Adrenal gland (tissue), 12 donors: Measurements from ENCODE around the gene FAM83C. TPM values are rescaled to one million over a fixed set of nuclear protein-coding genes. Genes with fewer than 3 reads are reported as not detected.
A peak's percentile ranks its signal among the peaks of the same experiment; 100 is the strongest.

Experiments used
- DNase-seq, 7 donors: peaks; one replicate each; pipeline ENCODE4 v3.0.0-alpha.2; 2019 to 2020
- H3K27ac ChIP-seq, 5 donors: fragments of 200-600 bp; sonication (generic) in 4 of 5; 1 replicate in 3 of 5; 2 replicates in 2 of 5; pipeline versions ENCODE4 v1.5.1 to v1.8.0; 2016 to 2020; ENCODE audit warnings: mild to moderate bottlenecking in 1 of 5
- H3K27me3 ChIP-seq: fragments of 200-600 bp; 2 replicates; pipeline ENCODE4 v1.8.0; 2021
- H3K36me3 ChIP-seq, 2 donors: fragments of 200-600 bp; replicated peaks in 1 of 2; 1 replicate in 1 of 2; 2 replicates in 1 of 2; pipeline versions ENCODE4 v1.5.1 to v1.8.0; 2018 to 2022
- H3K4me1 ChIP-seq, 2 donors: fragments of 200-600 bp; replicated peaks in 1 of 2; 1 replicate in 1 of 2; 2 replicates in 1 of 2; pipeline versions ENCODE4 v1.5.1 to v1.8.0; 2018 to 2021
- H3K4me3 ChIP-seq, 4 donors: fragments of 200-600 bp; sonication (generic) in 3 of 4; one replicate each; pipeline ENCODE4 v1.5.1; 2016 to 2018
- H3K9me3 ChIP-seq, 3 donors: fragments of 200-600 bp; sonication (generic) in 1 of 3; replicated peaks in 1 of 3; 1 replicate in 2 of 3; 2 replicates in 1 of 3; pipeline versions ENCODE4 v1.5.1 to v1.8.0; 2016 to 2021
- POLR2A ChIP-seq, 2 donors: fragments of 450-650 bp; IDR thresholded peaks; one replicate each; pipeline ENCODE4 v1.6.1; 2017; ENCODE audit warnings: antibody characterized with exemption in 2 of 2, mild to moderate bottlenecking in 2 of 2, moderate library complexity in 1 of 2
- WGBS, 4 donors: extraction: QIAGEN DNeasy Blood & Tissue Kit in 2 of 4; methylation state at CpG; one replicate each; pipeline versions ENCODE4 v1.1.5 to v1.1.7; 2013 to 2017; 5-methylcytosine and 5-hydroxymethylcytosine counted together
- intact Hi-C, 2 donors: fragments of 100-400 bp; cut with DNase I; formaldehyde crosslinking; loops; one replicate each; pipeline versions ENCODE4 v1.14.1 to v1.15.0; 2022 to 2023
- polyA plus RNA-seq, 3 donors: library from polyadenylated mRNA; stranded (reverse); fragments of 200-250 nt in 2 of 3; fragments of 350-450 nt in 1 of 3; fragmentation: Illumina TruSeq in 1 of 3; extraction: RNeasy Lipid Tissue Mini Kit (QIAGEN cat#74804) in 1 of 3; gene quantifications; one replicate each; pipeline ENCODE4 v1.2.3, GENCODE V29; 2013 to 2014
- total RNA-seq, 9 donors: library from RNA; depleted of rRNA in 4 of 9; stranded (reverse); fragments of >200 nt in 4 of 9; fragments of 120-200 nt in 1 of 9; fragmentation: NEBNext Ultra II Directional in 1 of 9; extraction: Animal tissue kit (Norgen Biotek cat#: 25700) in 1 of 9; gene quantifications; one replicate each; pipeline versions ENCODE4 v1.1.0 to v1.2.4, GENCODE V29; 2013 to 2023
- TF ChIP-seq, protein P1 (sequence below), 6 experiments: fragments of 450-650 bp in 4 of 6; fragments of 200-600 bp in 2 of 6; sonication (generic) in 1 of 6; IDR thresholded peaks; 1 replicate in 5 of 6; 2 replicates in 1 of 6; pipeline versions ENCODE4 v1.5.1 to v1.8.0; 2016 to 2021; ENCODE audit warnings: antibody characterized with exemption in 6 of 6, mild to moderate bottlenecking in 2 of 6, moderate library complexity in 1 of 6
- donor health status: healthy with polysubstance abuse.
- donor health status: Bipolar disorder and iron deficiency.
- donor health status: DM: yes; HTN: yes; CAD: no.
- donor health status: DM: no; HTN: no; CAD: no.
- donor health status: DM: no; HTN: no; CAD: no.
- donor health status: DM: yes; HTN: yes; CAD: no.

Gene FAM83C
- total and polyA plus RNA-seq, 12 donors = 0.03 to 0.11 TPM; not detected in 10

DNA sequence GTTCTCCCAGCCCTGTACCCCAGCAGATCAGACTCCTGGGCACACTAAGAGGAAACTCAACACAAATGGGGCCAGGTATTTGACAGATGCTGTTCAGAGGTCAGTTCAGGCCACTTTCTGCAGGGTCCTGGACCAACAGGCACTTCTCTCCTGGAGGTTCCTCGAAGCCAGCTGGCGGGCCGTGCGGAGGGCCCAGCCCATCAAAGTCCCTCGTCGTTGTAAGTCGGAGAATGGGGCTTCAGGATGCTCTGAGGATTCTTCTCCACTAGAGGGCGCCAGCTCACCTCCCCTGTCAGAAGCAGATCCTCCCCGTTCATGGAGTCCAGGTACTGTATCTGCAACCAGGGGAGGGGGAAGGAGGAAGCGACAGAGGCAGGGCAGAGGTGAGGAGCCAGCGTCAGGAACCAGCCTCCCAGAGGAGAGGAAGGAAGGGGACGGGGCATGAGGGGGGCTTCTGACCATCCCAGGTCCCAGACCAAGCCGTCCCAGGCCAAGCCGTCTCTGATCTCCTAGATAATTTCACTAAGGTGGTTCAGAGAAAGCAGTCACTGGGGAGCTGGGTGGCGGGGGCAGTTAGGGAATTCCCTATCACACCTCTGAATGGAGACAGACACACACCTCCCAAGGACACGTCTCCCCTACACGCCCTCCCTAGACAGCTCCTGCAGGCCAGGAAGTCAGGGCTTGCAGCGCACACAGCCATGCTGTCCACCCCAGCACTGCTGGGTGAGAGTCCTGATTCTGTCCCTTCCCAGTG, 11.7 kb upstream of the FAM83C start:
- WGBS, 4 donors = 19 to 69% (median 30%) methylated on average over 7 to 18 of the region's 18 CpGs
- intact Hi-C loops = loop anchor here (5.0 kb wide), 2 partner anchors 133 to 138 kb away; partner anchors contain the start of gene GDF5 (in 1 of the 2)
- peaks cover 10 to 20% of the 10 kb centered on the region in 2 donors for H3K4me1 ChIP-seq

DNA sequence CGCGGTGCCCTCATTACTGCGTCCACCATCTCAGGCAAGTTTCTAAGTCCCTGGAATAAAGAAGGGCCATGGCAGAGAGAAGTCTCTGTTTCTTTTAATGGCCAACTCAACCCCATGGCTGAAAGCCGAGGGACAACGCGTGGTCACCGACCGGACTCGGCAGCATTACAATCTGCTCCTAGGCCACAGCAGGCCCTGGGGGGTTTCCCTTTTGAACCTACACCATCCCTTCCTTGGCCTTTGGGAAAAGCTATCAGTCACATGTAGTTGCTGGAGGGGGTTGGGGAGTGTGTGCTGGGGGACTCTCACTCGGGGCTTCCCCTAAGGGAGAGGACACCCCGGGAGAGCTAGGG, 11.1 kb upstream of the FAM83C start:
- no peaks in the 10 kb centered on the region for H3K27me3 ChIP-seq
- H3K4me1 ChIP-seq = peaks cover 10 to 20% of the 10 kb centered on the region in 2 donors
- no peak for DNase-seq
- H3K27ac ChIP-seq = no peak overlapping the region
- intact Hi-C loops = loop anchor here (5.0 kb wide), 2 partner anchors 134 to 139 kb away; partner anchors contain the start of gene GDF5 (in 1 of the 2)
- no peak for TF ChIP-seq POLR2A (IDR thresholded peaks at IDR 0.05)
- TF ChIP-seq, protein P1, sequence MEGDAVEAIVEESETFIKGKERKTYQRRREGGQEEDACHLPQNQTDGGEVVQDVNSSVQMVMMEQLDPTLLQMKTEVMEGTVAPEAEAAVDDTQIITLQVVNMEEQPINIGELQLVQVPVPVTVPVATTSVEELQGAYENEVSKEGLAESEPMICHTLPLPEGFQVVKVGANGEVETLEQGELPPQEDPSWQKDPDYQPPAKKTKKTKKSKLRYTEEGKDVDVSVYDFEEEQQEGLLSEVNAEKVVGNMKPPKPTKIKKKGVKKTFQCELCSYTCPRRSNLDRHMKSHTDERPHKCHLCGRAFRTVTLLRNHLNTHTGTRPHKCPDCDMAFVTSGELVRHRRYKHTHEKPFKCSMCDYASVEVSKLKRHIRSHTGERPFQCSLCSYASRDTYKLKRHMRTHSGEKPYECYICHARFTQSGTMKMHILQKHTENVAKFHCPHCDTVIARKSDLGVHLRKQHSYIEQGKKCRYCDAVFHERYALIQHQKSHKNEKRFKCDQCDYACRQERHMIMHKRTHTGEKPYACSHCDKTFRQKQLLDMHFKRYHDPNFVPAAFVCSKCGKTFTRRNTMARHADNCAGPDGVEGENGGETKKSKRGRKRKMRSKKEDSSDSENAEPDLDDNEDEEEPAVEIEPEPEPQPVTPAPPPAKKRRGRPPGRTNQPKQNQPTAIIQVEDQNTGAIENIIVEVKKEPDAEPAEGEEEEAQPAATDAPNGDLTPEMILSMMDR (IDR thresholded peaks at IDR 0.05) = no peak
- no peaks in the 10 kb centered on the region for H3K9me3 ChIP-seq
- H3K36me3 ChIP-seq = no peaks in the 10 kb centered on the region
- no peak overlapping the region for H3K4me3 ChIP-seq
- 66 to 75% (median 70%) methylated on average over 8 to 11 of the region's 11 CpGs for WGBS, 4 donors

More for the DNA sequence above, 11.7 kb upstream of the FAM83C start:
- H3K27ac ChIP-seq = peak overlapping the region in 1 of 5 donors; percentile 59
- DNase-seq = peak; percentile 81 to 95 (median 87)
- H3K27me3 ChIP-seq = no peaks in the 10 kb centered on the region
- no peak for TF ChIP-seq POLR2A (IDR thresholded peaks at IDR 0.05)
- TF ChIP-seq, protein P1 (IDR thresholded peaks at IDR 0.05) = peak; percentile 88 to 94 (median 91)
- no peak overlapping the region for H3K4me3 ChIP-seq
- H3K36me3 ChIP-seq = no peaks in the 10 kb centered on the region
- no peaks in the 10 kb centered on the region for H3K9me3 ChIP-seq

DNA sequence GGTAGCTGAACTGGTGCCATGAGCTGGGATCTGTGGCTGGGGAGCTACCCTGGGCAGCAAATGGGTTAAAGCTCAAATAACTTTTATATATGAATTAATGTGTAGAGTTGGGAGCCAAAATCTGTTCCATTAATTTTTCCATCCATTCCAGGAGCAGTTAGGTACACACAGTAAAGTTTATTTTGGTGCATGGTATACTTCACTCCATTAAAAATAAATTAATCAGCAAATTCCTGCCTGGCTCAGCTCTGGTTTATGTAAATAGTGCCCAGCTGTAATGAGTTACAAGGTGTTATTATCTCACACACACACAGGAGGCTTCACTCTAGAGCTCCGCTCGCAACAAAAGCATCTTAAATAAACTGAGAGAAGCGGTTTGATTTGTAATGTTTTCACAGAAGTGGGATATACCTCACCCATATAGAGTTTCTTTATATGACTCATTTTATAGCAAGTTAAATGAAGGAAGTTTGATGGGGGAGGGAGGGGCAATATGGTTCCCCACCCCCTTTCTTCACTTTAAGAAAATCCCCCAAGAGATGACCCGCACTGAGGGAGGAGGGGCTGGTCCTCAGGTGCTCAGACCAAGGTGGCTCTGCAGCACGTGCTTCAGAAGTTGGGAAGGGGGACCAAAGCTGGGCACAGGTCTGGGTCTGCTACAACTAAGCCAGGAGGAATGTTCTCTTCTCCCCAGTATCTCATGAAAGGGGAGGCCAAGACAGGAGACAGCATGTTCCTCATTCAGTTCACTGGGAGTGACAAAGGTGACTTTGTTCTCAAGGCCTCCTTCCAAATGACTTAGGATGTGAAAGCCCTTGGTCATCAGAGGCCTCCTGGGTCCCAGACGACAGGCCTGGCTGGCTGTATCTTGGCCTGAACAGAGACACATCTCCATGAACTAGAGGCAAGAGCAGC, 10.5 kb upstream of the FAM83C start:
- no peaks in the 10 kb centered on the region for H3K27me3 ChIP-seq

More for the DNA sequence above, 10.5 kb upstream of the FAM83C start:
- no peaks in the 10 kb centered on the region for H3K36me3 ChIP-seq
- TF ChIP-seq, protein P1 (IDR thresholded peaks at IDR 0.05) = no peak
- no peak for TF ChIP-seq POLR2A (IDR thresholded peaks at IDR 0.05)
- no peaks in the 10 kb centered on the region for H3K9me3 ChIP-seq
- peaks cover 10 to 20% of the 10 kb centered on the region in 2 donors for H3K4me1 ChIP-seq
- intact Hi-C loops = loop anchor here (5.0 kb wide), 2 partner anchors 135 to 140 kb away; partner anchors contain the start of gene GDF5 (in 1 of the 2)
- no peak overlapping the region for H3K27ac ChIP-seq
- no peak for DNase-seq
- 80 to 88% (median 84%) methylated on average over 6 of the region's 6 CpGs for WGBS, 4 donors
- H3K4me3 ChIP-seq = no peak overlapping the region
